Measurements from ENCODE around the gene GPR146.

DNA sequence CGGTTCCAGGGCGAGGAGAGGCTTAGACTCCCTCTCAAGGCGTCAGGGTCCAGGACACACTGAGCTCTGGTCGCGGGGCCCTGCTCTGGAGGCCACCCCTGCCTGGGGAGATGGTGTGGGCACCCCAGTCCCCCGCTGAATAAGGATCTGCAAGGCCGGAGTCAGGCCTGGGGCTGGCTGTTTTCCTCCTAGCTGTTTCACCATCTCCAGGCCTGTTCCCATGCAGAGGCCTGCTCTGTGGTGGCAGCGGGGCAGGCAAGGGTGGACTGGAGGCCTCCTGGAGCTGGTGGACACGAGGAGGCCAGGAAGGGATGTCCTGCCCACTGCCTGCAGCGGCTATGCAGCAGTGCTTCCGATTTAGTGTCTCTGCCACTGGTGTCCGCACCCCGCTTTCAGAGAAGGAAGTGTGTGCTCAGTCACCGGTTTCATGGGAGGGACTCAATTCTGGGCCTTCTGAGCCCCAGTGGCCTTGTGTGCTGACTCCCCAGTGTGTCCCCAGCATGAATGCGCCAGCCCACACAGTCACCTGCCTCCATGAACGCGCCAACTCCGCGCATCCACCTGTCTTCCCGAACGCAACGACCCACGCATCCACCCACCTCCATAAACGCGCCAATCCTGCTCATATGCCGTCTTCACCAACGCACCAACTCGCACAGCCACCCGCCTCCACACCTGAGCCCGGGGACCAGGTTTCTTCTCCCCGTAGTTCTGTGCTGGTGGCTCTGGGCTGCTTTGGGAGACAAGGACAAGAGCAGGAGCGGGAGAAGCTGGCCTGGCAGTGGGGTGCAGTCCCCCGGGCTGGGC, 14.5 kb upstream of the GPR146 start:
- TF ChIP-seq CTCF (IDR thresholded peaks at IDR 0.05) (no peak), POLR2A (IDR thresholded peaks at IDR 0.05) (no peak)

All from thyroid gland (tissue), 4 donors.